H9 (cell line): ENCODE data around the gene TOM1L2. TPM values are rescaled to one million over a fixed set of nuclear protein-coding genes. Genes with fewer than 3 reads are reported as not detected.

Experiments
- DNase-seq: peaks from one replicate; pipeline ENCODE4 v3.0.0-alpha.2; 2017
- H2AFZ ChIP-seq: one replicate; pipeline ENCODE4 v1.6.1; 2013; ENCODE audit warnings: mild to moderate bottlenecking, low read length, control low read depth, moderate library complexity
- H2AK5ac ChIP-seq: 2 replicates; pipeline ENCODE4 v1.6.1; 2013; ENCODE audit warnings: low read length, control low read depth, mixed read lengths; ENCODE audit not compliant: insufficient read length
- H2BK120ac ChIP-seq: one replicate; pipeline ENCODE4 v1.6.1; 2013; ENCODE audit warnings: low read depth, mild to moderate bottlenecking, low read length, control low read depth, inconsistent platforms; ENCODE audit not compliant: poor library complexity, severe bottlenecking
- H2BK12ac ChIP-seq: 2 replicates; pipeline ENCODE4 v1.6.1; 2013; ENCODE audit warnings: low read length, control low read depth, mixed read lengths, low read depth; ENCODE audit not compliant: insufficient read length
- H2BK15ac ChIP-seq: 2 replicates; pipeline ENCODE4 v1.6.1; 2013; ENCODE audit warnings: low read depth, low read length, control low read depth
- H2BK20ac ChIP-seq: one replicate; pipeline ENCODE4 v1.6.1; 2013; ENCODE audit warnings: low read depth, mild to moderate bottlenecking, low read length, control low read depth, inconsistent platforms; ENCODE audit not compliant: poor library complexity, severe bottlenecking
- H2BK5ac ChIP-seq: 2 replicates; pipeline ENCODE4 v1.6.1; 2013; ENCODE audit warnings: low read length, control low read depth, mixed read lengths; ENCODE audit not compliant: insufficient read length
- H3K14ac ChIP-seq: 2 replicates; pipeline ENCODE4 v1.6.1; 2013; ENCODE audit warnings: low read length, control low read depth; ENCODE audit not compliant: insufficient read depth
- H3K18ac ChIP-seq: 2 replicates; pipeline ENCODE4 v1.6.1; 2013; ENCODE audit warnings: low read depth, mild to moderate bottlenecking, mixed read lengths, low read length, control low read depth; ENCODE audit not compliant: insufficient read length
- H3K23ac ChIP-seq: 2 replicates; pipeline ENCODE4 v1.6.1; 2013; ENCODE audit warnings: low read length, control low read depth, mixed read lengths, low read depth; ENCODE audit not compliant: insufficient read length
- H3K23me2 ChIP-seq: 2 replicates; pipeline ENCODE4 v1.6.1; 2013; ENCODE audit warnings: low read depth, mild to moderate bottlenecking, mixed read lengths, low read length, control low read depth; ENCODE audit not compliant: insufficient read length, poor library complexity, severe bottlenecking
- H3K27ac ChIP-seq: 2 replicates; pipeline ENCODE4 v1.5.1; 2013; ENCODE audit warnings: low read length, control low read depth, mixed read lengths, low read depth; ENCODE audit not compliant: insufficient read length
- H3K27me3 ChIP-seq: 2 replicates; pipeline ENCODE4 v1.6.1; 2013; ENCODE audit warnings: low read length, control low read depth, inconsistent platforms; ENCODE audit not compliant: insufficient read depth
- H3K4ac ChIP-seq: 2 replicates; pipeline ENCODE4 v1.6.1; 2013; ENCODE audit warnings: low read depth, mild to moderate bottlenecking, control low read depth, inconsistent platforms, low read length, moderate library complexity
- H3K4me1 ChIP-seq: 2 replicates; pipeline ENCODE4 v1.6.1; 2013; ENCODE audit warnings: low read length, control low read depth, inconsistent platforms; ENCODE audit not compliant: insufficient read depth
- H3K4me2 ChIP-seq: 2 replicates; pipeline ENCODE4 v1.6.1; 2013; ENCODE audit warnings: low read length, control low read depth, mixed read lengths; ENCODE audit not compliant: insufficient read length, insufficient read depth
- H3K56ac ChIP-seq: 2 replicates; pipeline ENCODE4 v1.6.1; 2013; ENCODE audit warnings: low read depth, mild to moderate bottlenecking, mixed read lengths, low read length, control low read depth; ENCODE audit not compliant: insufficient read length
- H3K79me1 ChIP-seq: 2 replicates; pipeline ENCODE4 v1.6.1; 2013; ENCODE audit warnings: low read depth, mild to moderate bottlenecking, moderate library complexity, low read length, control low read depth, inconsistent platforms; ENCODE audit not compliant: insufficient read depth, poor library complexity, severe bottlenecking
- H3K79me2 ChIP-seq: 2 replicates; pipeline ENCODE4 v1.6.1; 2013; ENCODE audit warnings: low read length, control low read depth, inconsistent platforms; ENCODE audit not compliant: insufficient read depth
- H3K9ac ChIP-seq: 2 replicates; pipeline ENCODE4 v1.6.1; 2013; ENCODE audit warnings: low read length, control low read depth, mixed read lengths; ENCODE audit not compliant: insufficient read length; ENCODE audit errors: extremely low read depth
- H3K9me3 ChIP-seq: one replicate; pipeline ENCODE4 v1.6.1; 2013; ENCODE audit warnings: low read depth, low read length, inconsistent platforms; ENCODE audit not compliant: control insufficient read depth
- H3T11ph ChIP-seq: one replicate; pipeline ENCODE4 v1.6.1; 2013; ENCODE audit warnings: mild to moderate bottlenecking, low read length, control low read depth, inconsistent platforms
- H4K20me1 ChIP-seq: one replicate; pipeline ENCODE4 v1.6.1; 2013; ENCODE audit not compliant: control insufficient read depth, insufficient read length, insufficient read depth
- H4K5ac ChIP-seq: 2 replicates; pipeline ENCODE4 v1.6.1; 2013; ENCODE audit warnings: low read depth, mild to moderate bottlenecking, mixed read lengths, low read length, control low read depth; ENCODE audit not compliant: insufficient read length
- H4K8ac ChIP-seq: replicated peaks from 2 replicates; pipeline ENCODE4 v1.6.1; 2013; ENCODE audit warnings: low read length, control low read depth, mixed read lengths, low read depth; ENCODE audit not compliant: insufficient read length
- H4K91ac ChIP-seq: 2 replicates; pipeline ENCODE4 v1.6.1; 2013; ENCODE audit warnings: low read depth, mild to moderate bottlenecking, moderate library complexity, mixed read lengths, low read length, control low read depth; ENCODE audit not compliant: insufficient read length
- H3K27ac Mint-ChIP-seq, 3 experiments: 2 replicates in 2 of 3; 3 replicates in 1 of 3; pipeline ENCODE4 v1.8.0; 2020 to 2021; ENCODE audit warnings: mixed read lengths in 3 of 3, mild to moderate bottlenecking in 1 of 3, moderate library complexity in 1 of 3
- H3K27me3 Mint-ChIP-seq: 2 replicates; pipeline ENCODE4 v1.8.0; 2021; ENCODE audit warnings: low read depth, mild to moderate bottlenecking, moderate library complexity, mixed read lengths
- H3K36me3 Mint-ChIP-seq, 3 experiments: 2 replicates in 2 of 3; 3 replicates in 1 of 3; pipeline ENCODE4 v1.8.0; 2020 to 2021; ENCODE audit warnings: low read depth in 3 of 3, mixed read lengths in 3 of 3; ENCODE audit not compliant: insufficient read depth in 1 of 3
- H3K4me1 Mint-ChIP-seq, 2 experiments: 2 replicates each; pipeline ENCODE4 v1.8.0; 2020; ENCODE audit warnings: mixed read lengths in 2 of 2
- H3K4me3 Mint-ChIP-seq, 2 experiments: 2 replicates in 1 of 2; 3 replicates in 1 of 2; pipeline ENCODE4 v1.8.0; 2020 to 2021; ENCODE audit warnings: mild to moderate bottlenecking in 2 of 2, mixed read lengths in 2 of 2, moderate library complexity in 1 of 2
- H3K9me3 Mint-ChIP-seq, 2 experiments: 2 replicates in 1 of 2; 3 replicates in 1 of 2; pipeline ENCODE4 v1.8.0; 2020; ENCODE audit warnings: mild to moderate bottlenecking in 2 of 2, mixed read lengths in 2 of 2, moderate library complexity in 1 of 2
- WGBS: extraction: QIAGEN DNeasy Blood & Tissue Kit; methylation state at CpG from one replicate; pipeline ENCODE4 v1.1.7; 2013; ENCODE audit warnings: missing lambda C conversion rate, low lambda C conversion rate, mixed read lengths; ENCODE audit not compliant: insufficient read length; ENCODE audit errors: extremely low coverage; 5-methylcytosine and 5-hydroxymethylcytosine counted together
- total RNA-seq: library from RNA; stranded (reverse); gene quantifications from 2 replicates; pipeline ENCODE4 v1.2.1, GENCODE V29; 2021
- TF ChIP-seq, protein P1 (sequence below): fragments of 200-600 bp; sonication (generic); conservative IDR thresholded peaks from 3 replicates; pipeline ENCODE4 v1.8.0; 2021; ENCODE audit warnings: antibody characterized with exemption, mild to moderate bottlenecking

TOM1L2 gene
- total RNA-seq, 1 experiment from 2014 or later, result 4.6 TPM

DNA sequence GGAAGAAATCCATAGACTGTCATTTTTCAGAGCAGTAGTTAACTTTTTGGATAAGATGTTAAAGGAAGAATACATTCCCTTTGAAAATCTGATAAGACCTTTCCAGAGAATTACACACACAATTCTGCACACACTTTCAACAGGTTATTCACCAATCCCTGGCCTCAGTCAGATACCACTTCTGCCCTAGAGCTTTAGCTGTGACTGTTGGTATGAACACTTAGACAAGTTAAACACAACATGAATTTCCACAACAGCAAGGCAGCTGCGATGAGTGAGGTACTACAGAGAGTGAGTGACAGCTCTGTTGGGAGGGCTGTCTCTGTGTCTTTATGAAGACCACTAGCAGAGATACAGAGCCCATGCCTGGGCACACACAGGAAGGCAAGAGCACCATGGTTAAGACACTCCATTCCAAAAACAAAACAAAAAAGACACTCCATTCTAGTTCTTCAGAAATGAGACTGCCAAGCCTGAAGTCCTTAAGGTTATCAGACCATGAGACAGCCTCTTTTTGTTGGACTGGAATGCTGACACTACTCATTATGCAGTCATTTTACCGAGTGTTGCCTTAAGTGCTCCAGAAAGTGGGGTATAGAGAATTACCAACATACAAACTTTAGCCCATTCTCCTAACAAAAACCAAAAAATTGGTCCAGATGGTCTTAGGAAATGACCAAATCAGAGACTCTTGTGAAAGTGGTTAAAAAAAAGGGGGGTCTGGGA, 42.4 kb downstream of the TOM1L2 start:
- H3K27ac Mint-ChIP-seq, result no peak overlapping the region; a peak in 1 of 7 replicates
- no CpG with 5 or more reads among the region's 2 CpGs for WGBS
- no peak overlapping the region for H3K27ac ChIP-seq
- no peak overlapping the region for H2BK120ac ChIP-seq
- H3K4ac ChIP-seq, result no peak overlapping the region
- H3K36me3 Mint-ChIP-seq, result no peaks in the 10 kb centered on the region
- H3K4me1 ChIP-seq, result no peaks in the 10 kb centered on the region; the same call in 1 of the 2 replicates
- H3K9me3 ChIP-seq, result no peaks in the 10 kb centered on the region
- no peaks in the 10 kb centered on the region for H3K27me3 ChIP-seq
- H3K4me3 Mint-ChIP-seq, result no peak overlapping the region
- H3K14ac ChIP-seq, result no peak overlapping the region
- H3T11ph ChIP-seq, result no peak overlapping the region
- no peak overlapping the region for H2AK5ac ChIP-seq
- H4K91ac ChIP-seq, result no peak overlapping the region
- no peak overlapping the region for H3K56ac ChIP-seq
- no peaks in the 10 kb centered on the region for H4K20me1 ChIP-seq
- no peak overlapping the region for H4K8ac ChIP-seq
- DNase-seq, result no peak
- H3K79me2 ChIP-seq, result no peaks in the 10 kb centered on the region
- TF ChIP-seq, protein P1, sequence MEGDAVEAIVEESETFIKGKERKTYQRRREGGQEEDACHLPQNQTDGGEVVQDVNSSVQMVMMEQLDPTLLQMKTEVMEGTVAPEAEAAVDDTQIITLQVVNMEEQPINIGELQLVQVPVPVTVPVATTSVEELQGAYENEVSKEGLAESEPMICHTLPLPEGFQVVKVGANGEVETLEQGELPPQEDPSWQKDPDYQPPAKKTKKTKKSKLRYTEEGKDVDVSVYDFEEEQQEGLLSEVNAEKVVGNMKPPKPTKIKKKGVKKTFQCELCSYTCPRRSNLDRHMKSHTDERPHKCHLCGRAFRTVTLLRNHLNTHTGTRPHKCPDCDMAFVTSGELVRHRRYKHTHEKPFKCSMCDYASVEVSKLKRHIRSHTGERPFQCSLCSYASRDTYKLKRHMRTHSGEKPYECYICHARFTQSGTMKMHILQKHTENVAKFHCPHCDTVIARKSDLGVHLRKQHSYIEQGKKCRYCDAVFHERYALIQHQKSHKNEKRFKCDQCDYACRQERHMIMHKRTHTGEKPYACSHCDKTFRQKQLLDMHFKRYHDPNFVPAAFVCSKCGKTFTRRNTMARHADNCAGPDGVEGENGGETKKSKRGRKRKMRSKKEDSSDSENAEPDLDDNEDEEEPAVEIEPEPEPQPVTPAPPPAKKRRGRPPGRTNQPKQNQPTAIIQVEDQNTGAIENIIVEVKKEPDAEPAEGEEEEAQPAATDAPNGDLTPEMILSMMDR, result no peak
- H2BK15ac ChIP-seq, result no peak overlapping the region
- no peaks in the 10 kb centered on the region for H3K9me3 Mint-ChIP-seq
- no peaks in the 10 kb centered on the region for H3K79me1 ChIP-seq
- H4K5ac ChIP-seq, result no peak overlapping the region
- peaks cover 11 to 16% of the 10 kb centered on the region in 2 experiments for H3K4me1 Mint-ChIP-seq
- no peak overlapping the region for H2BK5ac ChIP-seq
- no peak overlapping the region for H2BK12ac ChIP-seq
- H3K9ac ChIP-seq, result no peak overlapping the region
- H3K4me2 ChIP-seq, result no peak overlapping the region
- no peak overlapping the region for H3K18ac ChIP-seq
- no peaks in the 10 kb centered on the region for H3K27me3 Mint-ChIP-seq
- no peak overlapping the region for H3K23ac ChIP-seq
- no peaks in the 10 kb centered on the region for H3K23me2 ChIP-seq
- H2BK20ac ChIP-seq, result no peak overlapping the region
- H2AFZ ChIP-seq, result no peak overlapping the region
